ENCODE results near the gene EXOSC9. TPM values are rescaled to one million over a fixed set of nuclear protein-coding genes. Genes with fewer than 3 reads are reported as not detected.

EXOSC9 gene
- total RNA-seq, 4 donors from 2014 or later: 10.1 to 21.6 (median 13.9) TPM

GRCh38 chr4:121794505-121795188 is 6.5 kb upstream of the EXOSC9 start:
- Histone ChIP-seq H3K4me3 (no peak overlapping the region), H3K4me1 (no peaks in the 10 kb centered on the region), H3K27me3 (peaks cover 0 to 5% (median 0%) of the 10 kb centered on the region in 4 donors), H3K9me3 (no peaks in the 10 kb centered on the region), H3K27ac (replicated peaks in 1 of 4) (no peak overlapping the region), H3K36me3 (no peaks in the 10 kb centered on the region)
- intact Hi-C loops (cut with DNase I): loop anchor here (10.0 kb wide), 1 partner anchor 360 kb away; the partner anchor contains the start of gene BLTP1
- no peak for DNase-seq (ENCODE audit: extremely low spot score)
- TF ChIP-seq POLR2AphosphoS5 (IDR thresholded peaks at IDR 0.05): no peak
- no peak for TF ChIP-seq POLR2A (IDR thresholded peaks at IDR 0.05; ENCODE audit: low read depth)
- TF ChIP-seq CTCF (IDR thresholded peaks at IDR 0.05): no peak
- no peak for TF ChIP-seq EP300 (IDR thresholded peaks at IDR 0.05)
- 71% methylated on average over 5 of the region's 5 CpGs for WGBS

- Histone ChIP-seq H3K27ac (replicated peaks in 1 of 4) (no peak overlapping the region), H3K36me3 (no peaks in the 10 kb centered on the region), H3K9me3 (no peaks in the 10 kb centered on the region), H3K4me1 (peaks cover 6 to 9% (median 7%) of the 10 kb centered on the region in 4 donors), H3K27me3 (peaks cover 0 to 5% (median 0%) of the 10 kb centered on the region in 4 donors), H3K4me3 (no peak overlapping the region)
- intact Hi-C loops (cut with DNase I): loop anchor here (10.0 kb wide), 1 partner anchor 359 kb away; the partner anchor contains the start of gene BLTP1
- DNase-seq (ENCODE audit: extremely low spot score): no peak
- TF ChIP-seq POLR2AphosphoS5 (IDR thresholded peaks at IDR 0.05) (no peak), CTCF (IDR thresholded peaks at IDR 0.05) (no peak), EP300 (IDR thresholded peaks at IDR 0.05) (no peak), POLR2A (IDR thresholded peaks at IDR 0.05; ENCODE audit: low read depth) (no peak)
These were observed 4.8 kb upstream of the EXOSC9 start for GRCh38 chr4:121796283-121796682.

GRCh38 chr4:121799208-121799823 is 1.8 kb upstream of the EXOSC9 start:
- Histone ChIP-seq H3K4me3 (peak overlapping the region in 1 of 4 donors; percentile 11), H3K4me1 (peaks cover 6 to 25% (median 20%) of the 10 kb centered on the region in 4 donors), H3K27ac (replicated peaks in 1 of 4) (peak overlapping the region in 3 of 4 donors; percentile 8 to 92 (median 24)), H3K36me3 (peaks cover 8 to 18% (median 14%) of the 10 kb centered on the region in 4 donors), H3K9me3 (no peaks in the 10 kb centered on the region), H3K27me3 (no peaks in the 10 kb centered on the region)
- WGBS: 73% methylated on average over 2 of the region's 2 CpGs
- no peak for DNase-seq (ENCODE audit: extremely low spot score)
- intact Hi-C loops (cut with DNase I): loop anchor here (10.0 kb wide), 1 partner anchor 355 kb away; the partner anchor contains the start of gene BLTP1
- no peak for TF ChIP-seq POLR2AphosphoS5 (IDR thresholded peaks at IDR 0.05)

GRCh38 chr4:121799867-121800501 is 1.1 kb upstream of the EXOSC9 start:
- Histone ChIP-seq H3K4me1 (peaks cover 6 to 25% (median 20%) of the 10 kb centered on the region in 4 donors), H3K36me3 (peaks cover 14 to 25% (median 21%) of the 10 kb centered on the region in 4 donors), H3K27ac (replicated peaks in 1 of 4) (peak overlapping the region; percentile 87 to 92 (median 90)), H3K4me3 (peak overlapping the region in 1 of 4 donors; percentile 72), H3K9me3 (no peaks in the 10 kb centered on the region), H3K27me3 (no peaks in the 10 kb centered on the region)
- WGBS: 76% methylated on average over 3 of the region's 3 CpGs
- no peak for DNase-seq (ENCODE audit: extremely low spot score)
- intact Hi-C loops (cut with DNase I): loop anchor here (5.0 to 10.0 kb wide), 2 partner anchors 103 to 355 kb away; partner anchors contain the start of genes ANXA5 and BLTP1
- no peak for TF ChIP-seq POLR2A (IDR thresholded peaks at IDR 0.05; ENCODE audit: low read depth)
- TF ChIP-seq POLR2AphosphoS5 (IDR thresholded peaks at IDR 0.05): no peak
- no peak for TF ChIP-seq CTCF (IDR thresholded peaks at IDR 0.05)
- TF ChIP-seq EP300 (IDR thresholded peaks at IDR 0.05): no peak

- TF ChIP-seq CTCF (IDR thresholded peaks at IDR 0.05) (no peak), EP300 (IDR thresholded peaks at IDR 0.05) (no peak), POLR2A (IDR thresholded peaks at IDR 0.05; ENCODE audit: low read depth) (no peak), POLR2AphosphoS5 (IDR thresholded peaks at IDR 0.05) (no peak)
- WGBS: 65% methylated on average over 8 of the region's 8 CpGs
These were observed 524 bp upstream of the EXOSC9 start for GRCh38 chr4:121800638-121800960.

More at GRCh38 chr4:121800638-121800960, 524 bp upstream of the EXOSC9 start:
- H3K27ac ChIP-seq (replicated peaks in 1 of 4): peak overlapping the region; percentile 87 to 92 (median 90)
- intact Hi-C loops (cut with DNase I): loop anchor here (5.0 kb wide), 1 partner anchor 103 kb away; the partner anchor contains the start of gene ANXA5
- H3K9me3 ChIP-seq: no peaks in the 10 kb centered on the region
- peak overlapping the region; percentile 70 to 91 (median 74) for H3K4me3 ChIP-seq
- peaks cover 15 to 31% (median 26%) of the 10 kb centered on the region in 4 donors for H3K36me3 ChIP-seq
- H3K27me3 ChIP-seq: no peaks in the 10 kb centered on the region
- DNase-seq (ENCODE audit: extremely low spot score): no peak
- H3K4me1 ChIP-seq: peaks cover 6 to 25% (median 20%) of the 10 kb centered on the region in 4 donors

Data from esophagus muscularis mucosa (tissue), 4 donors.